WERI-Rb-1 (cell line): ENCODE results near the gene XAB2.

ENCODE experiments used
- DNase-seq: peaks from one replicate; pipeline ENCODE4 v3.0.0-alpha.2; 2020
- H3K27ac ChIP-seq: fragments of 250-450 bp; sonication (Bioruptor Pico); 2 replicates; pipeline ENCODE4 v1.5.1; 2020; ENCODE audit warnings: mild to moderate bottlenecking, moderate library complexity
- H3K27me3 ChIP-seq: fragments of 250-450 bp; sonication (Bioruptor Pico); 2 replicates; pipeline ENCODE4 v1.5.1; 2021; ENCODE audit warnings: mild to moderate bottlenecking, low read depth, moderate library complexity; ENCODE audit not compliant: insufficient read depth, severe bottlenecking
- H3K36me3 ChIP-seq: fragments of 250-450 bp; sonication (Bioruptor Pico); 2 replicates; pipeline ENCODE4 v1.5.1; 2020; ENCODE audit warnings: mild to moderate bottlenecking, moderate library complexity
- H3K4me3 ChIP-seq: 2 replicates; pipeline ENCODE4 v1.5.1; 2011; ENCODE audit warnings: low read depth, mild to moderate bottlenecking, control low read depth, low read length
- H3K9me3 ChIP-seq: fragments of 250-450 bp; sonication (Bioruptor Pico); 2 replicates; pipeline ENCODE4 v1.5.1; 2021; ENCODE audit warnings: mild to moderate bottlenecking, moderate library complexity; ENCODE audit not compliant: severe bottlenecking
- TF ChIP-seq, protein P1 (sequence below): IDR thresholded peaks from 2 replicates; pipeline ENCODE4 v1.5.1; 2011; ENCODE audit warnings: low read depth, mild to moderate bottlenecking, control low read depth, inconsistent platforms, low read length

The XAB2 gene

DNA sequence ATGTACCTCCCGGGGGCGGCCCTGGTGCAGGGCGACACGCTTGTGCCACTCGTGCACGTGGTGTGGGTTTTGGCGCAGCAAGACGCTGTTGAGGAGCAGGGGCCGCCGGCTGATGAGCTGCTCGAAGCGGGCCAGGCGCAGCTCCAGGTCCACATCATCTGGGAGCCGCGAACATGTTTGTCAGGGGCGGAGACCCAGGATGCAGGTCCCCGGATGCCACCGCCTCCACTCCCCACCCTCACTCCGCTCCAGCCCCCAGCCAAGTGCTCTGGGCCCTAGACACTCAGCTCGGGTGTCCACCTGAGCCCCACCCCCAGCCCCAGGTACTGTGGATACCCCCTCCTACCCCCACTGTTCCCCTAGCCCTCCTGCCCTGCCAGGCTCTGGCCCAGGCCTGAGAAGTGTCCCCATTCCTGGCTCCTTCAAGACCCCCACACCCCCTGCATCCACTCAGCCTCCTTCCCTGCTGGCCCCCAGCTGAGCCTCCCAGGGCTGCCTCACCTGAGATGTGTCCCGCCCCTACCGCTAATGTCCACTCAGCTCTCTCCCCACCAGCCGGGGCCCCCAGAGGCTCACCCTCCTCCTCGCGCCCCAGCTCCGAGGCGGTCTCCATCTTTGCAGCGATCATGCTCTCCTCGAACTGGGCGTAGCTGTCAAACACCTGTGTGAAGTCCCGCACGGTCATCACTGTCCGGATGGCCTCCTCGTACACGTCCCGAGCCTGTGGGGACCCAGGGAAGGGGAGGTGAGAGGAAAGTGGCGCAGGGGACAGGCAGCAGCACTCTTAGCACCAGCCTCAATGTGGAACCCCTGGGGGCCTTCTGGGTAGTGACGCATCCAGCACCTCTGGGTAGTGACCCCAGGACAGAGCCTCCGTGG is 5.4 kb downstream of the XAB2 start:
- DNase-seq = no peak
- no peak overlapping the region for H3K27ac ChIP-seq
- TF ChIP-seq, protein P1, sequence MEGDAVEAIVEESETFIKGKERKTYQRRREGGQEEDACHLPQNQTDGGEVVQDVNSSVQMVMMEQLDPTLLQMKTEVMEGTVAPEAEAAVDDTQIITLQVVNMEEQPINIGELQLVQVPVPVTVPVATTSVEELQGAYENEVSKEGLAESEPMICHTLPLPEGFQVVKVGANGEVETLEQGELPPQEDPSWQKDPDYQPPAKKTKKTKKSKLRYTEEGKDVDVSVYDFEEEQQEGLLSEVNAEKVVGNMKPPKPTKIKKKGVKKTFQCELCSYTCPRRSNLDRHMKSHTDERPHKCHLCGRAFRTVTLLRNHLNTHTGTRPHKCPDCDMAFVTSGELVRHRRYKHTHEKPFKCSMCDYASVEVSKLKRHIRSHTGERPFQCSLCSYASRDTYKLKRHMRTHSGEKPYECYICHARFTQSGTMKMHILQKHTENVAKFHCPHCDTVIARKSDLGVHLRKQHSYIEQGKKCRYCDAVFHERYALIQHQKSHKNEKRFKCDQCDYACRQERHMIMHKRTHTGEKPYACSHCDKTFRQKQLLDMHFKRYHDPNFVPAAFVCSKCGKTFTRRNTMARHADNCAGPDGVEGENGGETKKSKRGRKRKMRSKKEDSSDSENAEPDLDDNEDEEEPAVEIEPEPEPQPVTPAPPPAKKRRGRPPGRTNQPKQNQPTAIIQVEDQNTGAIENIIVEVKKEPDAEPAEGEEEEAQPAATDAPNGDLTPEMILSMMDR = no peak
- H3K36me3 ChIP-seq = peaks cover 59% of the 10 kb centered on the region
- no peaks in the 10 kb centered on the region for H3K27me3 ChIP-seq
- H3K4me3 ChIP-seq = no peak overlapping the region
- H3K9me3 ChIP-seq = no peaks in the 10 kb centered on the region

DNA sequence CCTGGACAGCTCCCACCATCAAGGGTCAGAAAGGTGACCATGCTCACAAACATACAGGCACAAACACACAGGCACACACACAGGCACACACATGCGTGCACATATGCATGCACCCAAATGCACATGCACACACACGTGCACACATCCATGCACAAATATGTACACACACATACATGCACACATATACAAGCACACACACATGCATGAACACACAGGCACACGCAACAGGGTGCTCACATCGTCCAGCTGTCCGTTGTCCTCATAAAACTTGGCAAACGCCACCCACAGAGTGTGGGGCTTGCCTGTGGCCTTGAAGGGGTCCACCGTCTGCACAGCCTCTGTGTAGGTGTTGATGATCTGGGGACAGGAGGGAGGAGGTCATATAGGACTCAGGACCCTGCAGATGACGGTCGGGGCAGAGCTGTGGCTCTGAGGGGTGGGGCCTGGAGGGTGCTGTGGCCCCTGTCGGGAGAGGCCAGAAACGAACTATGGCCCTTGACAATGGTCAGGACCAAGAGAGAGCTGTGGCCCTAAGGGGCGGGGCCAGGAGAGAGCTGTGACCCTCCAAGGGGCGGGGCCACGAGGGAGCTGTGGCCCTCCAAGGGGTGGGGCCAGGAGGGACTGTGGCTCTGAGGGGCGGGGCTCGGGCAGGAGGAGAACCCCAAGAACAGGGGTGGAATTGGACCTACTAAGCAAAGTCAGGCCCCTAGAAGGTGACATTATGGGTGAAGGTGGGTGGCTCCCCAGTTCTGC is 6.2 kb downstream of the XAB2 start:
- Histone ChIP-seq H3K27me3 (no peaks in the 10 kb centered on the region), H3K36me3 (peaks cover 62% of the 10 kb centered on the region), H3K9me3 (no peaks in the 10 kb centered on the region), H3K27ac (no peak overlapping the region), H3K4me3 (no peak overlapping the region)
- DNase-seq = no peak
- TF ChIP-seq, protein P1 = no peak

DNA sequence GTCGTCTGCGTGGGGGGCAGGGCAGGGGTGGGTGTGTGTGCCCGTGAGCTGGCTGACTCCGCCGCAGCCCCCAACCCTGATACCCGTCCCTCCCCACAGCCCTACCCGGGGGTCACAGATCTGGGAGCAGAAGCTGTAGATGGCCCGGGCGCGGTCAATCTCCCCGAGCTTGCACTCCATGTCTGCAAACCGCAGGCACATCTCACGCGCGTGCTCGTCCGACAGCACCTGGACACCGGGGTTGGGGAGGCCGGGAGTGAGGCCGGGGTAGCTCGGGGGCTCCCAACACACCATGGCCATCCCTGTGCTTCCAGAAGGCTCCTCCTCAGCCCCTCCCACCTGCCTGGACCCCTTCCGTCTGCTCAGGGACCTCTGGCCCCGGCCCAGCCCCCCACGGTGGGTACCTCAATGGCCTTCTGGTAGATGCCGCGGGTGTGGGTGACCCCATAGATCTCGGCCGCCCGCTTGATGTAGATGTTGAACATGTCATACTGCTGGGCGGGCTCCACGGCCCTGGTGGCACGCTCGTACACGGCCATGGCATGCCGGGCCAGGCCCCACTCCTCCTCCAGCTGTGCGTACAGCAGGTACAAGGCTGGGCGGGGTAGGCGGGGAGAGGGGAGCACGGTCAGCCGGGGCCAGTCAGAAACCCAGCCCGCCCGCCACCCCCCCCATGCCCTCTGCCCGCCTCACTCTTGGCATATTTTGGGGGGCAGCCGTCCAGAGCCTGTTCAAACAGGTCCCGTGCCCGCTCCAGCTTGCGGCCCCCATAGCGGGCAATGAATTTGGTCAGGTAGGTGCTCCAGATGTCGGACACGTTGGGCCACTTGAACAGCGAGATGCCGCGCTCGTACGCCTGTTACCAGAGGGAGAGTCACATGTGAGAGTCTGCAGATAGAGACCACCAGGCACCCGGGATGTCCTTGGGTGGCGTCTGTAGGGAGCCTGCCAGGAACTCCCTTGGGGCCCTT is 8.6 kb downstream of the XAB2 start:
- H3K9me3 ChIP-seq = no peaks in the 10 kb centered on the region
- H3K27ac ChIP-seq = no peak overlapping the region
- DNase-seq = no peak
- TF ChIP-seq, protein P1 = no peak
- H3K4me3 ChIP-seq = no peak overlapping the region
- H3K36me3 ChIP-seq = peaks cover 64% of the 10 kb centered on the region
- H3K27me3 ChIP-seq = no peaks in the 10 kb centered on the region

DNA sequence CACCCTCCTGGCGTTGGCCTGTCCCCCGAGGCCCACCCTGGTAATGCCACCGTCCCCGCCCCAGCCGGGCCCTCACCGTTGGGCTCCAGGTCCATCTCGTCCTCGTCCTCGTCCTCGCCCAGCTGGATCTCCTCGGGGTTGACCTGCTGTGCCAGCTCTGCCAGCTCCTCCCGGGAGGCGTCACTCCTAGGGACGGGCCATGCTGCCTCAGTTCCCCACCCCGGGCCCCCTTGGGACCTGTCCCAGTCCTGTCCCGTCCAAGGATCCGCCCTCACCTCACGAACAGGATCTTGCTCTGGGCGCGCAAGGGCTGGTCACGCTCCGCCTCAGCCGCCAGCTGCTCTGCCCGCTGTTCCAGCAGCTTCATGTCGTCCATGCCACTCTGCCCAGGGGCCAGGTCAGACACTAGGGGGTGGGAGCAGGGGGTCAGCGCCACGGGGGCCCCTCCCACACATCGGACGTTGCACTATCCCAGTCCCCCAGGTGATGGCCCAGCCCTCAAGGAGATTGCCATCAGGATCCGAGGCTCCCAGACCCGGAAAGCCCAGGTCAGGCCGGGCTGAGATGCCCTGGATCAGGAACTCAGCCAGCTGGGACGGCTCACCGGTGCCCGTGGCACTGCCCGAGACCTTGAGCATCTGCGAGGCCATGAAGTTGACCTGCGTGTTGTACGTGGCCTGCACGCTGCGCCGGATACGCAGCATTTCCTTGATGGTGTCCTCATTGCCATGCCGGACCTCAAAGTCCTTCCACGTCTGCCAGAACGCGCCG is 9.5 kb downstream of the XAB2 start:
- H3K27me3 ChIP-seq = no peaks in the 10 kb centered on the region
- H3K4me3 ChIP-seq = no peak overlapping the region
- peaks cover 61% of the 10 kb centered on the region for H3K36me3 ChIP-seq
- no peak overlapping the region for H3K27ac ChIP-seq
- DNase-seq = no peak
- no peaks in the 10 kb centered on the region for H3K9me3 ChIP-seq
- TF ChIP-seq, protein P1 = no peak
